HG03135 (cell line): Measurements from ENCODE around the gene RFC3.

ENCODE experiments used
- ATAC-seq: cut with Tn5 transposase; IDR thresholded peaks from one replicate; pipeline ENCODE4 v1.9.1; 2021; ENCODE audit warnings: mild to moderate bottlenecking, moderate library complexity; ENCODE audit not compliant: unreplicated experiment

Gene RFC3

GRCh38 chr13:33863188-33863789, 45.3 kb downstream of the RFC3 start:
- ATAC-seq, result no peak

- peak; percentile 86 for ATAC-seq
Observed at GRCh38 chr13:33865945-33866344, 48.0 kb downstream of the RFC3 start.

GRCh38 chr13:33867472-33867871, 49.5 kb downstream of the RFC3 start:
- ATAC-seq, result no peak

GRCh38 chr13:33868343-33868994, 50.5 kb downstream of the RFC3 start:
- ATAC-seq, result no peak

- no peak for ATAC-seq
Observed at GRCh38 chr13:33869005-33869404, 51.1 kb downstream of the RFC3 start.

GRCh38 chr13:33870046-33870668, 52.2 kb downstream of the RFC3 start:
- no peak for ATAC-seq

- ATAC-seq, result no peak
Observed at GRCh38 chr13:33871207-33872004, 53.5 kb downstream of the RFC3 start.

GRCh38 chr13:33872005-33872351, 54.0 kb downstream of the RFC3 start:
- ATAC-seq, result no peak

- no peak for ATAC-seq
Observed at GRCh38 chr13:33873251-33873908, 55.4 kb downstream of the RFC3 start.

- no peak for ATAC-seq
Observed at GRCh38 chr13:33874871-33875270, 56.9 kb downstream of the RFC3 start.

GRCh38 chr13:33875618-33876401, 57.9 kb downstream of the RFC3 start:
- ATAC-seq, result no peak

- ATAC-seq, result no peak
Observed at GRCh38 chr13:33876716-33877394, 58.9 kb downstream of the RFC3 start.

- ATAC-seq, result no peak
Observed at GRCh38 chr13:33879118-33879517, 61.2 kb downstream of the RFC3 start.

GRCh38 chr13:33882804-33883203, 64.9 kb downstream of the RFC3 start:
- no peak for ATAC-seq

GRCh38 chr13:33884531-33885220, 66.7 kb downstream of the RFC3 start:
- no peak for ATAC-seq
